ACHN (cell line): Measurements from ENCODE around the gene SGPL1.

Experiments used
- DNase-seq: peaks from one replicate; pipeline ENCODE4 v3.0.0-alpha.2; 2015
- in situ Hi-C: cut with HindIII; loops from 2 replicates; pipeline ENCODE4 v1.10.0; 2017; ENCODE audit warnings: low sequenced_read_pairs, low pct_ligation_motif_present, low pct_unique_long_range_greater_than_20kb

Gene SGPL1

DNA sequence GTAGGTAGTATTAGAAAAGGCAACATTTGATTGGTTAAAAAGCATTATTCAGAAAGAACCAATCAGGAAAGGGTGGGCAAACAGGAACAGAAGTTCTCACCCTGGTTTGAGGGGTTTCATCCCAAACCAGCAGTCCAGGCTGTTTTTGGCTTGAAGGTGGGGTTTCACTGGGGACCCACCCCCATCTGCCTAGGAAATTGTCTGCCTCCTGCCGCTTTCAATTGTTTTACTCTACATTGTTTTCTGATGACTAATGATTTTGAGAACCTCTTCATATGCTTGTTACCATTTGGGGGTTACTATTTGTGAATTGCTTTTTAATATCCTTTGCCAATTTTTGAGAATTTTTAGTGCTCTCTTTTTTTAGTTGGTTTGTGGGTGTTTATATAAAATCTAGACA, 75.9 kb downstream of the SGPL1 start:
- in situ Hi-C loops = no loop called here
- no peak for DNase-seq

DNA sequence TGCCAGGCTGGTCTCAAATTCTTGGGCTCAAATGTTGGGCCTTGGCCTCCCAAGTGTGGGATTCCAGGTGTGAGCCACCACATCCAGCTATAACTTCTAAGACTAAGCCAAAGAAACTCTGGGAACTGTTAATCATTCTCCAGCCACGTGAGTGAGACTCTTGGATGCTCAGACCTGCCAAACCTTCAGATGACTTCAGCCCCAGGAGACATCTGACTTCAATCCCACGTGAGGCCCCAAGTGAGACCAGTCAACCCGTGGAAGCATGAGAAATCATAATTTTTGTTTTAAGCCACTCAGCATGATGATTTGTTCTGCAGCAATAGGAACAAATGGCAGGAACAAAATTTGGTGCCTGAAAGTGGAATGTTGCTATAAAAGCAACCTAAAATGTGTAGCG, 76.9 kb downstream of the SGPL1 start:
- in situ Hi-C loops = no loop called here
- DNase-seq = no peak

DNA sequence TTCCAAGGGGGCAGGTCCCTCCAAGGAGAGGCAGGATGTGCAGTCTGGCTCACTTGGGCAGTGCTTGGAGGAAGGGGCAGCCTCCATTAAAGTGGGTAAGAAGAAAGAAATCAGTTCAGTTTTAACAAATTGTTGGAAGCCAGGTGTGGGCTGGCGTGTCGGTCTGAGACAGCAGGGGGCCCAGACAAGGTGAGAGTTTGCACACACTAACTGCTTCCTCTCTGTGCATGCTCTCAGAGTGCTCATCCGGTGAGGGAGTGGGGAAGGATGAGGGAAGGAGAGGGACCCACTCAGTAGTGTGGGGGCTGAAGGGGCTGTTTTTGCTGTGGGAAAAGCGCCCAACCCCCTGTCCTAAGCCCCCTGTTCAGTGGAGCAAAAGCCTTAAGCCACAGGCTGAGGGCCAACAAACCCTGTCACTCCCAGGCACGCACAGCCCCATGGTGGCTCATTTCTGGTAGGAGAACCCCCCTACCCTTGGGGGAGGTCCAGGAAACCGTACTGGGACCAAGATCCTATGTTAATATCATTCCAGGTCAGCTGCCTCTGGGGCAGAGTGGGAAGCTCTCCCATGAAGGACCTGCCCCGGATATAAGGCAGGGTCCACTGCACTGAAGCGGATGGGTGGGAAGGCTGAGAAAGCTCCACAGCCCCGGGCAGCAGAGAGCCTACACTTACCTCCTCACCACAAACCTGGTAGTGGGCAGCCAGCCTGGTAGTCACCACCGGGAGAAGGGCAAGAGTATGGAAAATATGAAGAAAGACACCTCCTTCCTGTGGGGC, 77.7 kb downstream of the SGPL1 start:
- in situ Hi-C loops = no loop called here

DNA sequence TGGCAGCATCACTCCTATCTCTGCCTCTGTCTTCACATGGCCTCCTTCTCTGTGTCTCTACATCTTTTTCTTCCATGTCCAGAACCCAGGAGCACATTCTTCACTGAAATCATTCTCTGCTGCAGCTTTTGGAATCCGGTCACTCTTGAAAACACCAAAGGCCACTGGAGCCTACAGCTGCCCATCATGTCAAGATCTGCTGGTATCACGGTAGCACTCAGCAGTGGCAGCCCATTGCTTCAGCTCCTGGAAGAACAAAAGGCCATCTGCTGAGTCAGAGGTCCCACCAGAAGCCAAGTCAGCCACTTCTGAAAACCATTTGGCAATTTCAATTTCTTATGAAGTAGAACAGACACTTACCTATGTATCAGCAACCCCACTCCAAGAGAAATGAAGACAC, 78.7 kb downstream of the SGPL1 start:
- no peak for DNase-seq
- in situ Hi-C loops = no loop called here

More for the DNA sequence above, 77.7 kb downstream of the SGPL1 start:
- no peak for DNase-seq

DNA sequence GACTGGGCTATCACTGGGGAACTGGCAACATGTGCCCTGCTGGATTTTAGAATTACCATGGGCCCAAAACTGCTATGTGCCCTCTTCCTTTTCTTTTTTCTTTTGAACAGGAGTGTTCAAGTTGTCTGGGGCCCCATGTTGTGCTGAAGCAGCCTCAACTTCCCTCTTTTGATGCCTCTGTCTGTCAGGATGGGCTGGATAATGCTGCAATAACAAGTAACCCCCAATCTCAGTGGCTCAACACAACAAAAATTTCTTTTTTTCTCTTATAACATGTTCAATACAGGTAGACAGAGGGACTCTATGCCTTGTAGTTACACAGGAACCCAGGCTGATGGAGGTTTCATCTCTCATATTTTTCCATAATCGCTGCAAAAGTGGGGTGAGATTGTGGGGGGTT, 80.8 kb downstream of the SGPL1 start:
- DNase-seq = no peak
- in situ Hi-C loops = no loop called here

DNA sequence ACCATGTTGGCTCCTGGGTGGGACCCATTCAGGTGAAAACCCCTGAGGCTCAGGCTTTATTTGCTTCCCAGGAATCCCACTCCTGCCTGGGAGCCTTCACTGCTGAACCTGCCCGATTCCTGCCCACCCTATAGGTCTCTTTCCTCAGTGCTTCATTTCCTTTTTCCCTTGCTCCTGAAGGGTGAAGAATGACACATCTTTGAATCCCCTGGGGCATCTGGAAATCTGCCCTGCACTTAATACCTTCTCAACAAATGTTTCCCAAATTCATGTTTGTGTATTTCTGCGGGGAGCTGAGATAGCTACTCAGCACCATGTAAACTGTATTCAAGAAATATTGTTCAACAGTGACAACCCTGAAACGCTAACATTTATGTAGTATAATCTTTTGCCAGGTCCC, 82.9 kb downstream of the SGPL1 start:
- no peak for DNase-seq
- in situ Hi-C loops = no loop called here

DNA sequence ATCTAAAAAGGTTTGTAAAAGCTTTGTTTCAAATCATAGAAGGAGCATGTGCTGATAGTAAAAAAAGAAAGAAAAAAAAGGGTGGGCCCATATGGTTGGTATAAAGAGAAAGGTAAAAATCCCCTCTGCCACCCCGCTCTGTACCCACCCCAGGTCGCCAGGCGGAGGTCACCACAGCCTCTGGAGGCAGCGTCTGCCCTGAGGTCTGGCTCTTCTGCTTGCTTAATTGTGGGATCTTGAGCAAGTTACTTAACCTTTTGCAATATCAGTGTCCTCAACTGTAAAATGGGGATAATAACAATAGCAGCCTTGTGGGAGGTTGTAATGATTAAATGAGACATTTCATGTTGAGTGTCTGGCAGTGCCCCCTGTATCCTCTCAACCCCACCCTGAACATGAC, 83.3 kb downstream of the SGPL1 start:
- no peak for DNase-seq
- in situ Hi-C loops = no loop called here

DNA sequence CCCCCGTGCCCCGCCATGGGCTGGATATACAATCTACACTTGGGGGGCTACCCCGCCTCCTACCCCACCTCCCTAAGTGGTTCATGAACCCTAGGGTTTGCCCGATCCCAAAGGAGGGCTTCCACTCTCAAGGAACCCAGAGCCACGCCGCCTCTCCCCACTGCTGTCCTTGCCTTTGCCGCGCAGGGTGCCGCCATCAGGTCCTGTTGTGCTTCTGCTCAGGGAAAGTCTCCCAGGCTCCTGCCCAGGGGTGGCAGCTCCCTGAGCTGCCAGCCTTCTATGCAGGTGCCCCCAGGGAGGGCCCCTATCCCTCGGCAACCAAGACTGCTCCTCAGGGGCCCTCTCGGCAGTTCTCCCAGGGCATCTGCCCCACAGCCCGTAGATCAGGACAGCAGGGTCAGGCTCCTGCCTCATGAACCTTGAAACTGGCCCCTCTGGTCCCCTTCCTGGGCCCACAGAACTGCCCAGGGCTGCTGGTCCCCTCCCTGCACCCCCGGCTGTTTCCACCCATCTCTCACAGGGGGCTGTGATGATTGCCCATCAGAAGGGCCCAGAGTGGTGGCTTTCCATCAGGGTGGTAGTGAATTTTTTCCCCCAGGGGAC, 85.6 kb downstream of the SGPL1 start:
- no peak for DNase-seq
- in situ Hi-C loops = no loop called here

DNA sequence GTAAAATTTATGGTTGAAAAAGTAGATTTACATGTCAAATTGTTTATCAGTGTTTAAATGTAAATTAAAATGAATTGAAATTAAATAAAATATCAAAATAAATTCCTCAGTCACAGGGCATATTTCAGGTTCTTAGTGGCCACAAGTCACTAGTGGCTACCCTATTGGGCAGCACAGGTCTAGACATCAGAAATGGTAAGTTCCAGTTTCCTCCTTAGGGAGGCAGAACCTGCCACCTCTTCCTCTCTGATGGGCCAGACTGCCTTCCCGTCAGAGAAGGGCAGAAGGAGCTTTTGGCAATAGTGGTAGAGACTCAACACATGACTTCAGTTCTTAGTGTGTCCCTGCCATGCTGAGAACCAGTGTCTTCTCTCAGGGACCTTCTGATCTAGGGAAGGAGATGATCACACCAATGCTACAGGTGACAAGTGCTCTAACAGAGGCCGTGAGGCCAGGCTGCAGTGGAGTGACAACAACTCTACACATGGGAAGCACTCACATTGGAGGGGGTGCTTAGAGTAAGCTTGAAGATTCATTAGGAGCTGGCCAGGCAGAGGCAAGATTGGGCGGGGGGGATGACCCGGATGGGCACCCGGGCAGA, 87.0 kb downstream of the SGPL1 start:
- DNase-seq = no peak
- in situ Hi-C loops = no loop called here

DNA sequence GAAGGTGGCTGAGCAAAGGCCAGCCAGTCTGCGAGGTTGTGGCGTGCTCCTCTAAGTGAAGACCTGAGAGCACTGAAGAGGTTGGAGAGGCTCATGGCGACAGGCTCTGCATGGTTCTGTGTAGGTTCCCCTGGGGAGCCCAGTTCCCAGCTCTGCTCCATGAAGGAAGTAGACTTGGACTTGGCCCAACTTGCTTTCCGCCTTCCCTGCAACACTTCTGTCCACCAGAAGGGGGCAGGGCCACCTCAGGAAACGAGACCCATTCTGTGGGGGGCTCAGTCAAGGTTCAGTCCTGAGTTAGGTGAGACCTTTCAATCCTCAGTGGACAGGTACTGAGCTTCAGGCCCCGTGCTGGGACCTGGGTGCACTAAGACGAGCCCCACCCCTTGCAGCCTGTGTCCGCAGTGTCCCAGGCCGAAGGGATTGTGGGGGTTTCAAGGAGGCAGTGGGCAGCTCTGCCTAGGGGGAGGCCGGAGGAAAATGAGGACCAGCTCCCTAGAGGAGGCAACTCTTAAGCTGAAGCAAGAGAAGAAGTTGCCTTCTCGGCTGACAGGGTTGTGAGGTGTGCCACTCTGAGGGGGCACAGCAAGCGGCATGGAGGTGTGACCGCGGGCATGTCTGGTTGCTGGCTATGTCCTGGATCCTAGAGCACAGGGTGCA, 87.6 kb downstream of the SGPL1 start:
- in situ Hi-C loops = no loop called here
- peak; percentile 57 for DNase-seq

DNA sequence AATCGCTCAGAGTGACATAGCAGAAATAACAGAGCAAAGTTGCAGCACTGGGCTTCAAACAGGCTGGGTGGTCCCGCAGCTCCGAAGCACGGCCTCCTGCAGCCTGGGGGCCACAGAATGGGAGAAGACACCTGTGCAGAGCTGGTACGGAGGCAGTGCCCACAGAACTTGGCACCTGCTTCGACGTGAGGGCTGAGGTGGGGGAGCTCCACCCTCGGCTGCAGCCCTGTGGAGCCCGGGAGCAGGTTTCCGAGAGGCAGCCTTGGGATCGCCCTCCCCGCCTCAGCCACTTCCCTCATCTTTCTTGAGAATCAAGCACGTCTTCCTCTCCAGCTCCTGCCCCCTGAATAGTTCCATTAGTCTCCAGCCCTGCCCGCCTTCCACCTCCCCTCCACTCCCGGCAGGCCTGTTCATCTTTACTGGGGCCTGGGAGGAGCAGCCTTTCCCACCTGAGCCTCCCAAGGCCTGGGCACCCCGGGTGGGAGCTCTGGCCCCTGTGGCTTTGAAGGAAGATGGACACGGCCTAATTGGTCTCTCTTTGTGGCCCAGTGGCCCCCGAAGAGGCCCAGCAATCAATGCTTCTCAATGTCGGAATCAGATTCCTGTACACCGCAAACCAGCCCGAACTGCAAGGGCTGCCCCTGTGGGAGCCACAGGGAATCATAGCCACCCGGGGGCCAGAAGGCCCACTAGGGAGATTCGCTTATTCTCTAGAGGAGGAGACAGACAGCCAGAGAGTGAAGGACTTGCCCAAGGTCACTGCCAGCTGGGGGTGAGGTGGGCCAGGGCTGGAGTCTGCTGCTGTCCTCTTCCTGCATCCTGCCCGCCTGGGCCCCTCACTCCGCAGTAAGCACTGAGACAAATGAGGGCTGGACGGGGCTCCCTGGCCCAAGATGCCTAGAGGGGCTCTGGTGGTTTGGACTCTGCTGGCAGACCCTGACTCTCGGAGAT, 89.6 kb downstream of the SGPL1 start:
- in situ Hi-C loops = no loop called here
- DNase-seq = no peak

DNA sequence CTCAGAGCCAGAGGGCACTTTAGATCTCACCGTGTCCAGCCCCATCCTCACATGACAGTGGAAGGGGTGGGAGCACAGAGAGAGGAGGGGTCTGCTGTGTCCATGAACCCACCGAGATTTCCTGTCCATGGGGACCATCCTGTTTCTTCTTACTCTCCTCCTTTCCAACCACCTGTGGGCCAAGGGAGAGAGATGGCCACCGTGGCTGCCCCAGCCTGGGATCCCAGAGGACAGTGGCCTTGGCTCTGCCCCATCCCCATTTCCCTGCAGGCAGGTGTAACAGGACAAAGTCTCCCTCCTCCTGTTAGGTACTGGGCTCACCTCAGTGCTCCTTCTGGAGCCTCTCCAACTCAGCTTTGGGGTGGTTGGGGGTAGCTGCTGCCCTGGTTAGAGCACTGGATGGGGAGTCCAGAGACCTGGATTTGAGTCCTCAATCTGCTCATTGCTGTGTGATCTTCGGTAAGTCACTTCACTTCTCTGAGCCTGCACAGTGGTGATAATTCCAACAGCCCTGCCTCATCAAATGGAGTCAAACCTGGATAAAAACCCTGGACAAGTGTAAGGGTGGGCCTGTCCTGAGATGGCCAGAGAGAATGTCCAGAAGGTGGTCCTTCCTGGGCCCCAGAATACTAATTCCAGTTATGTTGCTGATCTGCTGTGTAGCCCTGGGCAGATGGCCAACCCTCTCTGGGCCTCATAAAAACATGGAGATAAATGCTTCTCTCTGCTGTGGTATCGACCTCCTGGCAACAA, 90.5 kb downstream of the SGPL1 start:
- DNase-seq = no peak
- in situ Hi-C loops = no loop called here

DNA sequence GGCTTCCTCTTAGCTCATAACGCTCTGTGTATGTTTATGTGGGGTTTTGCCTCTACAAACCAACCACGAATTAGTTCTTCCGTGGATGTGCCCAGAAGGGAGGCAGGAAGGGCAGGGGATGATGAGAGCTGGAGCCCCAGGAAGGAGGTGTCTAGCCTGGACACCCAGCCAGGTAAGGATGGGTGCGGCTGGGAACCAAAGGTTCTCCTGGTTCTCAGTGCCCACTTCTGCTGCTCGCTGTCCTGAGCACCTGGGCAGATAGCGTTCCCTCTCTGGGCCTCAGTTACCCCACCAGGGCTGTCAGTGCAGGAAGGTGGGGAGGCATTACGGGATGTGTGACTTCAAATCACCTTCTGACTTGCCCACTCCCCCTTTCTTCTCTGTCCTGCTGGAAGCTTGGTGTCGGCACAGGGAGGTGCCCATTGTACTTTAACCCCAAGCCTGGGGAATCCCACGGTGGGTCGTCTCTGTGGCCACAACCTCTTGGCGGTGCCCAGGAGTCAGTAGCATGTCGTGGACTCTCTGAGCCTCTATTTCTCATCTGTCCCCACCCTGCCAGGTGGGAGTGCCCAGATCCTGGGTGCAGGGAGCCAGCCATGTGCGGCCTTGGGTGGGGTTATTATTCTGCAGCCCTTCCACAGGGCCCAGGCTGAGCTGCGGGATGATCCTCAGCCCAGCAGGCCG, 91.3 kb downstream of the SGPL1 start:
- DNase-seq = no peak
- in situ Hi-C loops = no loop called here

DNA sequence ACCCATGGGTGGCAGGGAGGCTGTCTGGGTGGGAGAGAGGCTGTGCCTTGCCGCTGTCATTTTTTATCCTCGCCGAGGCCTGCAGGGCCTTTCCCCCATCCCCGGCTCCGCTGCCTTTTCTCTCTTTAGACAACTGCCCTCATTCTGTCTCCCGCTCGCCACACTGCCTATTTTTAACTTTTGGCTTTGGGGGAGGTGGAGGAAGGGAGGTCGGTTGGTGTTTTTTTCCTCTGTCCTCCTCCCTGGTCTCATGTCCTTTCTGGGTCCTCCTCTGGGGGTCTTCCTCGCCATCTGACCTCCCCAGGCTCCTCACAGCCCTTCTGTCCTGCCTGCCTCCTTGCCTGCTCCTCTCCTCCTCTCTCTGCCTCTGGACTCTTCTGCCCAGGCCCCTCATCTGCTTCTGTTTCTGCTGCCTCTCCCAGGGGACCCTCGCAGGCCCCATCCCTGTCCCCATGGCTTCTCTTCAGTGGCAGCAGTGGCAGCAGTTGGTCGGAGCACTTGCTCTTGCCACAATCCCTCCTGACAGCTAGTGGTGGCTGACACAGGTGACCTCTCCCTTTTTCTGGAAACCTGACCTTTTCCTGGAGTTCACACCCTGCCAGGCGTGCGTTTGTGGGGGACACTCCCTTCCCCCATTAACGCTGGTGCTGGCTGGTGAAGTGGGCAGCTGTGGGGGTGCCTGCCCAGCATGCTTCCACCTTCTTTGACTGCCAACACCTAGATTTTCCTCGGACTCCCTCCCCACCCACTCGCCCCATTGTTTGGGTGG, 92.1 kb downstream of the SGPL1 start:
- in situ Hi-C loops = no loop called here
- DNase-seq = no peak

DNA sequence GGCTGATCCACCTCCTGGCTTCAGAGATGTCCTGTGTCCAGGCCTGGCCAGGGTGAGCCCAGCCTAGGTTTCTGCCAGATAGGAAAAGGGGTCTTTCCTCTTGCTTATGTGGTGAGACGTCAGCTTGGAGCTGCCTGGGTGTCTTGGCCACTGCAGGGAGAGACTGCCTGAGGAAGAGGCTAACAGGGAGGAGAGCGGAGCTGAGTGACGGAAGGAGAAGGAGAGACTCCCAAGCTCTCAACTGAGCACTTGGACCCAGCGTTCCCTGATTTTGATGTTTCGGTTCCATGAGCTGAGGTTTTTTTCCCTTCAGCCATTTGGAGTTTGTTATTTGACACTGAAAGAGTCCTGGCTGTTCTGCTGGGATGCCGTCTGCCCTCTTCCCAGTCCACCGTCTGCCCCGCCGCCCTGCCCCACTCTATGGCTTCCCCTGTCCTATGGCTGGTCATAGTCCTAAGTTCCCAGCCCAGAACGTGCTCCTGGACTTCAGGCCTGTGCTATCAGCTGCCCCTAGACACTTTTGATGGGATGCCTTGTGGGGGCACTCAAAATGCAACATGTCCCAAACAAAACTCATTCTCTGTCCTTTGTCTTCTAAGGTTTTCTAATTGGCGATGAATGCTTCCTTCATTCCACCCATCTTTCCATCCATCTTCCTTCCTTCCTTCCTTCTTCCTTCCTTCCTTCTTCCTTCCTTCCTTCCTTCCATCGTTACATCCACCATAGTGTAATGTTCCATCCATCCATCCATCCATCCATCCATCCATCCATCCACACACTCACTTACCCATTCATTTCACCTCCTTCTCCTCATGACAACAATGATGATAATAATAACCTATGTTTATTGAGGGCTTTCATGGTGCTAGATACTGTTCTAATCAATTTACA, 92.9 kb downstream of the SGPL1 start:
- in situ Hi-C loops = no loop called here
- no peak for DNase-seq
